GM12878 (cell line): Measurements from ENCODE around the gene DPPA4. TPM values are rescaled to one million over a fixed set of nuclear protein-coding genes. Genes with fewer than 3 reads are reported as not detected.

Experiments
- ATAC-seq: fragments of 200-7000 bp; cut with Tn5 transposase; 3 replicates; pipeline ENCODE4 v1.9.1; 2020; ENCODE audit warnings: mild to moderate bottlenecking, moderate library complexity
- BruUV-seq: library from RNA; stranded (reverse); fragments of 400-500 nt; replicated peaks from 2 replicates; lab custom pipeline; 2021; lab: Mats Ljungman, UMichigan
- CTCF ChIA-PET: fragments of 300-600 bp; sonication (Branson Sonifier 250); formaldehyde crosslinking; extraction: SDS; loops from one replicate; lab custom pipeline; 2021; ENCODE audit warnings: inconsistent platforms; lab: Yijun Ruan, JAX
- POLR2A ChIA-PET: fragments of 350-600 bp; formaldehyde crosslinking; extraction: SDS; loops from one replicate; lab custom pipeline; 2021; ENCODE audit warnings: inconsistent platforms; lab: Charles Lee
- RAD21 ChIA-PET: fragments of 300-600 bp; sonication (Branson Sonifier 250); formaldehyde crosslinking; loops from one replicate; lab custom pipeline; 2023; ENCODE audit warnings: antibody characterized with exemption; ENCODE audit not compliant: unreplicated experiment; lab: Charles Lee
- SMC1A ChIA-PET: fragments of 300-600 bp; sonication (Branson Sonifier 250); formaldehyde crosslinking; loops from one replicate; lab custom pipeline; 2023; ENCODE audit not compliant: unreplicated experiment, uncharacterized antibody; lab: Charles Lee
- DNase-seq: peaks from one replicate; pipeline ENCODE4 v3.0.0-alpha.2; 2011; ENCODE audit warnings: low read depth, low spot score
- FAIRE-seq: peaks from 3 replicates; lab custom pipeline; 2011; peaks lifted over from hg19 to GRCh38; lab: Jason Lieb, UNC
- H2AFZ ChIP-seq: 2 replicates; pipeline ENCODE4 v1.6.0; 2011; ENCODE audit warnings: low read depth, low read length, control low read depth; ENCODE audit not compliant: control insufficient read depth
- H3K27ac ChIP-seq: 2 replicates; pipeline ENCODE4 v1.5.1; 2011; ENCODE audit warnings: control low read depth; ENCODE audit not compliant: control insufficient read depth, insufficient read depth
- H3K27me3 ChIP-seq, 2 experiments: replicated peaks in 1 of 2; 2 replicates each; pipeline versions ENCODE4 v1.6.0 to v1.6.1; 2011; ENCODE audit warnings: low read length in 1 of 2; ENCODE audit not compliant: control insufficient read depth in 2 of 2, insufficient read depth in 2 of 2
- H3K36me3 ChIP-seq, 2 experiments: 2 replicates each; pipeline ENCODE4 v1.5.1; 2011; ENCODE audit warnings: low read length in 1 of 2; ENCODE audit not compliant: control insufficient read depth in 2 of 2, insufficient read depth in 2 of 2
- H3K4me1 ChIP-seq: 2 replicates; pipeline ENCODE4 v1.6.1; 2011; ENCODE audit warnings: mild to moderate bottlenecking, low read length, moderate library complexity, mixed read lengths; ENCODE audit not compliant: control insufficient read depth, insufficient read depth
- H3K4me2 ChIP-seq: 2 replicates; pipeline ENCODE4 v1.6.0; 2011; ENCODE audit warnings: control low read depth; ENCODE audit not compliant: control insufficient read depth, insufficient read depth
- H3K4me3 ChIP-seq: fragments of 200-600 bp; sonication (generic); 2 replicates; pipeline ENCODE4 v1.5.1; 2016
- H3K79me2 ChIP-seq: 2 replicates; pipeline ENCODE4 v1.6.0; 2011; ENCODE audit warnings: low read length; ENCODE audit not compliant: control insufficient read depth, insufficient read depth
- H3K9ac ChIP-seq: 2 replicates; pipeline ENCODE4 v1.8.0; 2011; ENCODE audit warnings: low read length, control low read depth, mixed read lengths; ENCODE audit not compliant: control insufficient read depth, insufficient read depth
- H3K9me3 ChIP-seq: replicated peaks from 3 replicates; pipeline ENCODE4 v1.5.1; 2011; ENCODE audit warnings: mild to moderate bottlenecking, low read length; ENCODE audit not compliant: control insufficient read depth, insufficient read depth
- H4K20me1 ChIP-seq: 2 replicates; pipeline ENCODE4 v1.6.0; 2011; ENCODE audit not compliant: control insufficient read depth, insufficient read depth
- CBX3 ChIP-seq: fragments of 200-600 bp; sonication (generic); IDR thresholded peaks from 2 replicates; pipeline ENCODE4 v1.6.1; 2016; ENCODE audit warnings: low read depth, borderline replicate concordance
- CHD4 ChIP-seq: fragments of 200-600 bp; sonication (generic); IDR thresholded peaks from 2 replicates; pipeline ENCODE4 v1.6.1; 2016; ENCODE audit warnings: mild to moderate bottlenecking
- CREB1 ChIP-seq: IDR thresholded peaks from 2 replicates; pipeline ENCODE4 v1.6.1; 2012; ENCODE audit warnings: low read depth, mild to moderate bottlenecking, inconsistent platforms
- ESRRA ChIP-seq: IDR thresholded peaks from 2 replicates; pipeline ENCODE4 v1.6.1; 2012; ENCODE audit warnings: mild to moderate bottlenecking, low read length, improper control_type of control experiment
- MYB ChIP-seq: fragments of 150-350 bp; IDR thresholded peaks from 2 replicates; pipeline ENCODE4 v1.6.1; 2014; ENCODE audit warnings: mild to moderate bottlenecking, low read depth, low read length, borderline replicate concordance
- NFIC ChIP-seq: IDR thresholded peaks from 2 replicates; pipeline ENCODE4 v1.6.1; 2012; ENCODE audit warnings: low read depth, mild to moderate bottlenecking, inconsistent platforms, low read length, moderate library complexity
- NFXL1 ChIP-seq: fragments of 450-650 bp; IDR thresholded peaks from 2 replicates; pipeline ENCODE4 v1.6.1; 2017; ENCODE audit warnings: antibody characterized with exemption, mild to moderate bottlenecking, borderline replicate concordance
- POU2F2 ChIP-seq: IDR thresholded peaks from 3 replicates; pipeline ENCODE4 v1.6.1; 2011; ENCODE audit warnings: low read depth, mild to moderate bottlenecking, low read length, borderline replicate concordance
- RB1 ChIP-seq: fragments of 450-650 bp; formaldehyde crosslinking; IDR thresholded peaks from 2 replicates; pipeline ENCODE4 v1.6.1; 2017; ENCODE audit warnings: mild to moderate bottlenecking, borderline replicate concordance
- SIX5 ChIP-seq: IDR thresholded peaks from 2 replicates; pipeline ENCODE4 v1.6.1; 2011; ENCODE audit warnings: mild to moderate bottlenecking, low read depth, low read length, moderate library complexity; ENCODE audit not compliant: severe bottlenecking
- SREBF1 ChIP-seq: IDR thresholded peaks from 2 replicates; pipeline ENCODE4 v1.6.1; 2012; ENCODE audit warnings: mild to moderate bottlenecking, low read length
- SREBF2 ChIP-seq: IDR thresholded peaks from 2 replicates; pipeline ENCODE4 v1.6.1; 2012; ENCODE audit warnings: mild to moderate bottlenecking, low read length
- STAT1 ChIP-seq: fragments of 450-650 bp; conservative IDR thresholded peaks from 2 replicates; pipeline ENCODE4 v1.6.1; 2014; ENCODE audit warnings: antibody characterized with exemption, mild to moderate bottlenecking
- ZNF217 ChIP-seq: fragments of 450-650 bp; IDR thresholded peaks from 2 replicates; pipeline ENCODE4 v1.6.1; 2017; ENCODE audit warnings: antibody characterized with exemption, mild to moderate bottlenecking
- ZSCAN29 ChIP-seq: fragments of 450-650 bp; IDR thresholded peaks from 2 replicates; pipeline ENCODE4 v1.6.1; 2017; ENCODE audit warnings: mild to moderate bottlenecking, moderate library complexity
- WGBS: methylation state at CpG from one replicate; pipeline ENCODE4 v1.1.6; 2016; ENCODE audit warnings: low lambda C conversion rate; ENCODE audit not compliant: insufficient replicate concordance, insufficient coverage; ENCODE audit errors: missing lambda C conversion rate; 5-methylcytosine and 5-hydroxymethylcytosine counted together
- in situ Hi-C: fragments of 300-500 bp; cut with MboI; formaldehyde crosslinking; loops from 9 replicates; pipeline ENCODE4 v1.14.3; 2018; ENCODE audit warnings: mixed read lengths
- intact Hi-C: fragments of 100-400 bp; cut with micrococcal nuclease; formaldehyde crosslinking; loops from one replicate; pipeline ENCODE4 v1.14.2; 2022; ENCODE audit not compliant: unreplicated experiment
- polyA plus RNA-seq, 11 experiments: library from polyadenylated mRNA; depleted of rRNA in 4 of 11; unstranded in 6 of 11; stranded (reverse) in 5 of 11; fragments of >200 nt; fragmentation: Nextera tagmentation in 4 of 11; fragmentation: Illumina TruSeq in 1 of 11; extraction: Ambion mirVana in 4 of 11; extraction: Trizol in 1 of 11; gene quantifications; 1 replicate in 1 of 11; 2 replicates in 10 of 11; pipeline versions ENCODE4 v1.2.1 to v1.2.3, GENCODE V29; 2011 to 2016; ENCODE audit warnings: inconsistent platforms in 2 of 11, missing spikeins in 2 of 11, low read depth in 1 of 11
- total RNA-seq, 4 experiments: library from RNA; depleted of rRNA in 3 of 4; stranded (reverse); fragments of >200 nt in 3 of 4; fragmentation: Illumina TruSeq in 1 of 4; extraction: Trizol in 1 of 4; gene quantifications; 2 replicates each; pipeline versions ENCODE4 v1.2.1 to v1.2.3, GENCODE V29; 2013 to 2021
- TF ChIP-seq, protein P1 (sequence below): IDR thresholded peaks from 2 replicates; pipeline ENCODE4 v1.6.1; 2011; ENCODE audit warnings: borderline replicate concordance, low read depth, mild to moderate bottlenecking, moderate library complexity, mixed read lengths, low read length; ENCODE audit not compliant: insufficient read depth; ENCODE audit errors: extremely low read length

The DPPA4 gene
- total and polyA plus RNA-seq, 10 of the 15 experiments (the other 5 are each of a cell fraction or from before 2014, with no cell fraction given), result 0.01 to 0.90 (median 0.44) TPM; not detected in 5

DNA sequence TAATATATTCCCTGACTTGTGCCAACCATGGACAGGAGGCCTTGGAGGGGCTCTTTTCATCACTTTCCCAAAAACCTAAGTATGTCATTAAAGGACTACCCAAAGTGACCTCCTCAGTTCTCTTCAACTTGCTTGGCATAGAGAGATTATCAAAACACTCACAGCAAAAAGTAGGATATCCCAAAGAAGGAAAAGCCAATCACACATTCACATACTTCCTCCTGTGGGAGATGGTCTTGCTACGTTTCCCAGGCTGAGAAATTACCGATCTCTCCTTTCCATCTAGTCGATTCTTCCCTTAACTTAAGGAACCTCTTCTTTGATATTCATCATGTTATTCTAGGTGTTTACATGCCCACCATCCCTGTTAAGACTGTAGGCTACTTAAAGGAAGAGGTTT is 9.1 kb downstream of the DPPA4 start (continued):
- TF ChIP-seq SIX5 (no peak), NFXL1 (no peak), CREB1 (no peak), SREBF2 (no peak), CHD4 (no peak), ZNF217 (no peak), RB1 (no peak), POU2F2 (no peak)
- TF ChIP-seq, all 136 proteins: peak for 0

DNA sequence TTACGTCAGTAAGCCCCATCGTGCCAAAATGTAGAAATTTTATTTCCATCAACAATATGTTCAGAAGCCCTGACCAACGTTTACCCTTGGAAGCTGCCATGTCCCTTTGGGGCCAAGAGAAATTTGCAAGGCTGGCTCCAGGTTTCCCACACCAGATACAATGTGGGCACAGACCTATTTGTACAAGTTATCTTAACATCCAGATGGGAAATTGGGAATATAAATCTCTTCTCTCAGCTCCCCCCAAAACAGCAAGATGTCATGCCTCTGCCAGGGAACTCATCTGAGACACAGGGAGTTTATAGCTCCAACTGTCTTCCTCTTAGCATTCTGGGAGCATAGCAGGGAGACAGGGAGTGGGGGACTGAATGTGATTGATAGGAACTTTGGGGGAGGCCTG is 11.7 kb downstream of the DPPA4 start:
- SMC1A ChIA-PET, result no interaction called here
- TF ChIP-seq STAT1, result no peak
- TF ChIP-seq NFIC, result no peak
- TF ChIP-seq, protein P1, sequence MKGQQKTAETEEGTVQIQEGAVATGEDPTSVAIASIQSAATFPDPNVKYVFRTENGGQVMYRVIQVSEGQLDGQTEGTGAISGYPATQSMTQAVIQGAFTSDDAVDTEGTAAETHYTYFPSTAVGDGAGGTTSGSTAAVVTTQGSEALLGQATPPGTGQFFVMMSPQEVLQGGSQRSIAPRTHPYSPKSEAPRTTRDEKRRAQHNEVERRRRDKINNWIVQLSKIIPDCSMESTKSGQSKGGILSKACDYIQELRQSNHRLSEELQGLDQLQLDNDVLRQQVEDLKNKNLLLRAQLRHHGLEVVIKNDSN, result no peak
- no peak for TF ChIP-seq SREBF1
- TF ChIP-seq ESRRA, result no peak
- TF ChIP-seq ZSCAN29, result no peak
- TF ChIP-seq MYB, result no peak
- no peak for TF ChIP-seq CBX3

More for the DNA sequence above, 11.7 kb downstream of the DPPA4 start:
- H3K4me2 ChIP-seq, result no peak overlapping the region
- BruUV-seq, result no TSS peak
- H3K9me3 ChIP-seq, result no peaks in the 10 kb centered on the region
- H3K4me3 ChIP-seq, result no peak overlapping the region
- in situ Hi-C loops, result no loop called here
- FAIRE-seq, result no peak
- POLR2A ChIA-PET, result no interaction called here
- no peaks in the 10 kb centered on the region for H4K20me1 ChIP-seq
- H2AFZ ChIP-seq, result no peak overlapping the region
- H3K36me3 ChIP-seq, result no peaks in the 10 kb centered on the region
- ATAC-seq, result no peak
- CTCF ChIA-PET, result no interaction called here
- no peaks in the 10 kb centered on the region for H3K79me2 ChIP-seq
- no peak for DNase-seq
- no peaks in the 10 kb centered on the region for H3K4me1 ChIP-seq
- RAD21 ChIA-PET, result no interaction called here
- H3K27ac ChIP-seq, result no peak overlapping the region
- 23% methylated on average over 3 of the region's 3 CpGs for WGBS
- intact Hi-C loops, result no loop called here
- H3K9ac ChIP-seq, result no peak overlapping the region
- no peaks in the 10 kb centered on the region for H3K27me3 ChIP-seq
